AG10803 (cell line): ENCODE results near the gene SPINT2.
"Not testable (repeated sequence)": the region's sequence is repeated elsewhere in the genome, so short reads cannot be mapped to it uniquely, and the experiment has no call there.

Experiments used
- DNase-seq: peaks from one replicate; pipeline ENCODE4 v3.0.0; 2010; ENCODE audit warnings: low read depth
- H3K4me3 ChIP-seq: 2 replicates; pipeline ENCODE4 v1.5.1; 2011; ENCODE audit warnings: mild to moderate bottlenecking, low read length, control low read depth
- CTCF ChIP-seq: conservative IDR thresholded peaks from 2 replicates; pipeline ENCODE4 v1.5.1; 2011; ENCODE audit warnings: mild to moderate bottlenecking, low read length, control low read depth, inconsistent platforms

SPINT2 gene

GRCh38 chr19:38223119-38223523 lies 41.3 kb upstream of the SPINT2 start:
- no peak for DNase-seq
- no peak for TF ChIP-seq CTCF
- no peak overlapping the region for H3K4me3 ChIP-seq

- H3K4me3 ChIP-seq: peak overlapping the region; percentile 61
- DNase-seq: no peak
- no peak for TF ChIP-seq CTCF
Observed at GRCh38 chr19:38223617-38224013, 40.8 kb upstream of the SPINT2 start.

- TF ChIP-seq CTCF: 0 out of 2 replicates have a peak, but pooled peaks have one; percentile 4
- H3K4me3 ChIP-seq: peak within 1 kb of the TSS; percentile 61
- DNase-seq: peak; percentile 48
Observed at GRCh38 chr19:38224014-38224862, 40.1 kb upstream of the SPINT2 start, which contains the start of gene DPF1. Gene DPF1, minus strand, starts transcription at chr19:38224222. Its CDS starts 80 bp downstream, at chr19:38224142.

- DNase-seq, H3K4me3 ChIP-seq: not testable (repeated sequence)
Observed at GRCh38 chr19:38224863-38225218, 39.5 kb upstream of the SPINT2 start.

GRCh38 chr19:38227287-38228004 lies 36.9 kb upstream of the SPINT2 start:
- no peak overlapping the region for H3K4me3 ChIP-seq
- TF ChIP-seq CTCF: no peak
- no peak for DNase-seq

GRCh38 chr19:38228005-38228377 lies 36.4 kb upstream of the SPINT2 start:
- DNase-seq: no peak
- TF ChIP-seq CTCF: no peak
- H3K4me3 ChIP-seq: no peak overlapping the region

- no peak for TF ChIP-seq CTCF
- peak overlapping the region; percentile 53 for H3K4me3 ChIP-seq
- no peak for DNase-seq
Observed at GRCh38 chr19:38228491-38229439, 35.6 kb upstream of the SPINT2 start.
